ENCODE results near the gene ICAM4.
A peak's percentile ranks its signal among the peaks of the same experiment; 100 is the strongest.
"Not testable (repeated sequence)": the region's sequence is repeated elsewhere in the genome, so short reads cannot be mapped to it uniquely, and the experiment has no call there.

Gene ICAM4

GRCh38 chr19:10286803-10287737 is at the start of gene ICAM4:
Gene ICAM4 (plus strand): TSS chr19:10286955. CDS start chr19:10287013, 58 bp downstream.
- no peak for DNase-seq

GRCh38 chr19:10237702-10238101 is 49.1 kb upstream of the ICAM4 start:
- no peak for DNase-seq

GRCh38 chr19:10238172-10238783 is 48.5 kb upstream of the ICAM4 start:
- peak; percentile 5 for DNase-seq

GRCh38 chr19:10241826-10242449 is 44.8 kb upstream of the ICAM4 start:
- not testable (repeated sequence) for DNase-seq

GRCh38 chr19:10243606-10244005 is 43.1 kb upstream of the ICAM4 start:
- DNase-seq: no peak

- DNase-seq: no peak
Observed at GRCh38 chr19:10245189-10245939, 41.4 kb upstream of the ICAM4 start.

- DNase-seq: no peak
Observed at GRCh38 chr19:10246511-10246910, 40.2 kb upstream of the ICAM4 start.

- DNase-seq: peak; percentile 89
Observed at GRCh38 chr19:10251792-10252694, 34.7 kb upstream of the ICAM4 start, which contains the start of gene MRPL4. Gene MRPL4 (plus strand): TSS chr19:10252214. CDS start chr19:10252254, 40 bp downstream.

- no peak for DNase-seq
Observed at GRCh38 chr19:10252707-10253106, 34.0 kb upstream of the ICAM4 start.

- no peak for DNase-seq
Observed at GRCh38 chr19:10254244-10254643, 32.5 kb upstream of the ICAM4 start.

GRCh38 chr19:10255358-10255757 is 31.4 kb upstream of the ICAM4 start:
- DNase-seq: no peak

GRCh38 chr19:10256551-10256950 is 30.2 kb upstream of the ICAM4 start:
- no peak for DNase-seq

- no peak for DNase-seq
Observed at GRCh38 chr19:10256970-10257615, 29.7 kb upstream of the ICAM4 start.

GRCh38 chr19:10258080-10258710 is 28.6 kb upstream of the ICAM4 start:
- DNase-seq: no peak

GRCh38 chr19:10259162-10259905 is 27.4 kb upstream of the ICAM4 start:
- no peak for DNase-seq

- DNase-seq: no peak
Observed at GRCh38 chr19:10260141-10260584, 26.6 kb upstream of the ICAM4 start.

- DNase-seq: no peak
Observed at GRCh38 chr19:10262771-10263170, 24.0 kb upstream of the ICAM4 start.

GRCh38 chr19:10266706-10267105 is 20.0 kb upstream of the ICAM4 start:
- no peak for DNase-seq

GRCh38 chr19:10268071-10268470 is 18.7 kb upstream of the ICAM4 start:
- no peak for DNase-seq
